Fibroblast of lung (primary cell): ENCODE results near the gene RALGAPB. TPM values are rescaled to one million over a fixed set of nuclear protein-coding genes. Genes with fewer than 3 reads are reported as not detected.

ENCODE experiments used
- DNase-seq, 2 donors: peaks; one replicate each; pipeline versions ENCODE4 v3.0.0 to v3.0.0-alpha.2; 2010; ENCODE audit warnings: low read depth in 2 of 2
- H2AFZ ChIP-seq: 2 replicates; pipeline ENCODE4 v1.5.1; 2012; ENCODE audit warnings: low read length, control low read depth, inconsistent platforms
- H3K27ac ChIP-seq: 2 replicates; pipeline ENCODE4 v1.5.1; 2011; ENCODE audit warnings: low read length, control low read depth; ENCODE audit not compliant: insufficient read depth
- H3K27me3 ChIP-seq: 2 replicates; pipeline ENCODE4 v1.5.1; 2011; ENCODE audit warnings: mild to moderate bottlenecking, low read length; ENCODE audit not compliant: control insufficient read depth, insufficient read depth
- H3K36me3 ChIP-seq: 2 replicates; pipeline ENCODE4 v1.5.1; 2011; ENCODE audit warnings: low read length; ENCODE audit not compliant: control insufficient read depth, insufficient read depth
- H3K4me1 ChIP-seq: 2 replicates; pipeline ENCODE4 v1.5.1; 2011; ENCODE audit warnings: low read length; ENCODE audit not compliant: control insufficient read depth, insufficient read depth; ENCODE audit errors: extremely low read depth
- H3K4me2 ChIP-seq: 2 replicates; pipeline ENCODE4 v1.5.1; 2011; ENCODE audit warnings: low read length, control low read depth; ENCODE audit not compliant: insufficient read depth; ENCODE audit errors: extremely low read depth
- H3K4me3 ChIP-seq, 4 experiments: fragments of 200-600 bp in 1 of 4; sonication (generic) in 1 of 4; replicated peaks in 1 of 4; 2 replicates each; pipeline ENCODE4 v1.5.1; 2011 to 2016; ENCODE audit warnings: low read length in 4 of 4, low read depth in 3 of 4, mild to moderate bottlenecking in 3 of 4, control low read depth in 2 of 4, inconsistent platforms in 1 of 4, mixed read lengths in 1 of 4; ENCODE audit not compliant: insufficient read depth in 1 of 4; ENCODE audit errors: control extremely low read depth in 1 of 4
- H3K79me2 ChIP-seq: 2 replicates; pipeline ENCODE4 v1.5.1; 2012; ENCODE audit warnings: mild to moderate bottlenecking, low read length, inconsistent platforms; ENCODE audit not compliant: control insufficient read depth, insufficient read depth
- H3K9ac ChIP-seq: 2 replicates; pipeline ENCODE4 v1.5.1; 2011; ENCODE audit warnings: mild to moderate bottlenecking, low read length, control low read depth; ENCODE audit not compliant: insufficient read depth
- H3K9me3 ChIP-seq: 2 replicates; pipeline ENCODE4 v1.5.1; 2012; ENCODE audit warnings: low read depth, low read length; ENCODE audit not compliant: control insufficient read depth, insufficient read depth
- H4K20me1 ChIP-seq: 2 replicates; pipeline ENCODE4 v1.5.1; 2011; ENCODE audit warnings: low read length; ENCODE audit not compliant: control insufficient read depth, insufficient read depth; ENCODE audit errors: extremely low read depth
- EZH2 ChIP-seq: IDR thresholded peaks from 2 replicates; pipeline ENCODE4 v1.5.1; 2012; ENCODE audit warnings: low read length, control low read depth, mild to moderate bottlenecking; ENCODE audit errors: missing control alignments
- polyA plus RNA-seq, 2 donors: library from polyadenylated mRNA; depleted of rRNA in 1 of 2; stranded (reverse) in 1 of 2; unstranded in 1 of 2; fragments of >200 nt; gene quantifications; 2 replicates each; pipeline ENCODE4 v1.2.1, GENCODE V29; 2011 to 2012; ENCODE audit warnings: missing spikeins in 1 of 2
- total RNA-seq: library from RNA; depleted of rRNA; stranded (reverse); fragments of >200 nt; gene quantifications from 2 replicates; pipeline ENCODE4 v1.2.1, GENCODE V29; 2014
- TF ChIP-seq, protein P1 (sequence below), 2 donors: IDR thresholded peaks in 1 of 2; conservative IDR thresholded peaks in 1 of 2; 1 replicate in 1 of 2; 2 replicates in 1 of 2; pipeline ENCODE4 v1.5.1; 2011 to 2012; ENCODE audit warnings: low read length in 2 of 2, control low read depth in 1 of 2, inconsistent platforms in 1 of 2, low read depth in 1 of 2, mild to moderate bottlenecking in 1 of 2

The RALGAPB gene
- total and polyA plus RNA-seq, 2 donors (not counting 1 experiment from before 2014, with no cell fraction given) = 19.5 to 31.4 TPM

DNA sequence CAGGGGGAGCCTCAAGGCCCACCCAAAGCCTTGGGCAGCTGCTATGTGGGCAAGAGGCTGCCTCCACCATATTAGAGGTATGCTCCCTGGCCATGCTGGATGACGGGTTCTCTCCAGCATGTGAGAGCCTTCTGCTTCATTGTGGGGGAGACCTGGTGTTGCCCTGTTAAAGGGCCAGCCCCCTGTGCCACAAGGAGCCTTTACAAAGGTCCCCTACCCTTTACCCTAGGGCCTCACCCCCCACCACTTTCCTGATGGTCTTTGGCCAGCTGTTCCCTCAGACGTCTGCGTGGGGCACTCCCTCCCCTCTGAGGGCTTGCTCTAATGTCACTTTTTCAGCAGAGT lies 113.5 kb downstream of the RALGAPB start:
- Histone ChIP-seq H2AFZ (no peak overlapping the region), H3K4me3 (no peak overlapping the region), H3K27ac (no peak overlapping the region), H3K9me3 (no peaks in the 10 kb centered on the region), H3K27me3 (peaks cover 11% of the 10 kb centered on the region), H4K20me1 (no peaks in the 10 kb centered on the region), H3K4me2 (no peak overlapping the region), H3K36me3 (no peaks in the 10 kb centered on the region), H3K4me1 (no peaks in the 10 kb centered on the region), H3K9ac (no peak overlapping the region), H3K79me2 (no peaks in the 10 kb centered on the region)
- no peak for DNase-seq
- no peak for TF ChIP-seq EZH2
- TF ChIP-seq, protein P1, sequence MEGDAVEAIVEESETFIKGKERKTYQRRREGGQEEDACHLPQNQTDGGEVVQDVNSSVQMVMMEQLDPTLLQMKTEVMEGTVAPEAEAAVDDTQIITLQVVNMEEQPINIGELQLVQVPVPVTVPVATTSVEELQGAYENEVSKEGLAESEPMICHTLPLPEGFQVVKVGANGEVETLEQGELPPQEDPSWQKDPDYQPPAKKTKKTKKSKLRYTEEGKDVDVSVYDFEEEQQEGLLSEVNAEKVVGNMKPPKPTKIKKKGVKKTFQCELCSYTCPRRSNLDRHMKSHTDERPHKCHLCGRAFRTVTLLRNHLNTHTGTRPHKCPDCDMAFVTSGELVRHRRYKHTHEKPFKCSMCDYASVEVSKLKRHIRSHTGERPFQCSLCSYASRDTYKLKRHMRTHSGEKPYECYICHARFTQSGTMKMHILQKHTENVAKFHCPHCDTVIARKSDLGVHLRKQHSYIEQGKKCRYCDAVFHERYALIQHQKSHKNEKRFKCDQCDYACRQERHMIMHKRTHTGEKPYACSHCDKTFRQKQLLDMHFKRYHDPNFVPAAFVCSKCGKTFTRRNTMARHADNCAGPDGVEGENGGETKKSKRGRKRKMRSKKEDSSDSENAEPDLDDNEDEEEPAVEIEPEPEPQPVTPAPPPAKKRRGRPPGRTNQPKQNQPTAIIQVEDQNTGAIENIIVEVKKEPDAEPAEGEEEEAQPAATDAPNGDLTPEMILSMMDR (conservative IDR thresholded peaks at IDR 0.05 in 1 of 2, IDR thresholded peaks at IDR 0.05 in 1 of 2; ENCODE audit: low read depth in 1 of 2, low read length in 2 of 2) = no peak

DNA sequence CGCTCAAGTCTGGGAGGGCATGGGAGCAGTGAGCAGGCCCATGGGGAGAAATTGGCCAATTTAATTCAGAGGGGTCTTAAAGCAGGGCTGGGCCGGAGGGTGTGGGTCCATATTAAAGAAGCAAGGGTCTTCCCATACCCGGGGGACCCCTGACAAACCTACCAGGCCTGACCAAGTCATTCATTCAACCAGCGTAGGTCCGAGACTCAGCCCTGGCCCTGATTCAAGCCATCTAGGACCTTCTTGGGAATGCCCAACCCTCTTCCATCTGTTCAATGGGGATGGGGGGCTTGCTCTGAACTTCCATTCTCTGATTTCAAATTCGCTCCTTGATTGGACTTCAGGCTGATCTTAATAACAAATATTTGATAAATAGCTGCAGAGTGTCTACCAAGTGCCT lies 115.7 kb downstream of the RALGAPB start:
- no peak overlapping the region for H3K27ac ChIP-seq
- H3K4me1 ChIP-seq = no peaks in the 10 kb centered on the region
- H4K20me1 ChIP-seq = no peaks in the 10 kb centered on the region
- H2AFZ ChIP-seq = no peak overlapping the region
- no peak overlapping the region for H3K4me2 ChIP-seq
- H3K79me2 ChIP-seq = no peaks in the 10 kb centered on the region
- no peak for DNase-seq
- peaks cover 10% of the 10 kb centered on the region for H3K27me3 ChIP-seq
- H3K9me3 ChIP-seq = no peaks in the 10 kb centered on the region
- no peaks in the 10 kb centered on the region for H3K36me3 ChIP-seq
- H3K4me3 ChIP-seq = no peak overlapping the region
- no peak for TF ChIP-seq EZH2
- TF ChIP-seq, protein P1 (conservative IDR thresholded peaks at IDR 0.05 in 1 of 2, IDR thresholded peaks at IDR 0.05 in 1 of 2; ENCODE audit: low read depth in 1 of 2, low read length in 2 of 2) = no peak
- H3K9ac ChIP-seq = no peak overlapping the region

DNA sequence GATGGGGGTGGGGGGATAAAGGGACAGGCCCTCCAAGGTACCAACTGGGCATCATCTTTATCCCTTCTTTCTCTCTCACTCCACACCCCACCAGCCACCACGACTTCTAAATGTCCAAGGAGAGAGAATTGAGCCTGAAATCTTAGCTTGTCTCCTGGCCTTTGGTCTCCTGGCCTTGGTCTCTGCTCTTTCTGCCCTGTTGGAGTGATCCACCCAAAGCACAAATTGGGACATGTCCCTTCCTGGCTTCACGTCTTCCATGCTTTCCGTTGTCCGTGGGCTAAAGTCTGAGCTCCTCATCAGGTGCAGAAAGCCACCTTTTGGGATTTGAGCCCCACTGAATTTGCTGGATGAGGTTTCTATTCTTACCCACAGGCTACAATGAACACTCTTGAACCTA lies 116.7 kb downstream of the RALGAPB start:
- Histone ChIP-seq H3K4me1 (no peaks in the 10 kb centered on the region), H4K20me1 (no peaks in the 10 kb centered on the region), H3K79me2 (no peaks in the 10 kb centered on the region), H2AFZ (no peak overlapping the region), H3K9ac (no peak overlapping the region), H3K4me2 (no peak overlapping the region), H3K4me3 (no peak overlapping the region), H3K36me3 (no peaks in the 10 kb centered on the region), H3K27me3 (peaks cover 2% of the 10 kb centered on the region), H3K27ac (no peak overlapping the region), H3K9me3 (no peaks in the 10 kb centered on the region)
- TF ChIP-seq, protein P1 (conservative IDR thresholded peaks at IDR 0.05 in 1 of 2, IDR thresholded peaks at IDR 0.05 in 1 of 2; ENCODE audit: low read depth in 1 of 2, low read length in 2 of 2) = no peak
- TF ChIP-seq EZH2 = no peak
- DNase-seq = no peak
